ENCODE measurements around the gene HPGD.

HPGD gene

GRCh38 chr4:174522183-174523024 lies at the start of gene HPGD:
Gene HPGD, minus strand, starts transcription at chr4:174522488. Its CDS starts 37 bp downstream, at chr4:174522451.
- DNase-seq = peak; percentile 34

- no peak for DNase-seq
These were observed 42.2 kb upstream of the HPGD start for GRCh38 chr4:174564529-174564928.

GRCh38 chr4:174563399-174563798 lies 41.1 kb upstream of the HPGD start:
- DNase-seq = no peak

- DNase-seq = no peak
These were observed 39.3 kb upstream of the HPGD start for GRCh38 chr4:174561560-174561959.

GRCh38 chr4:174559894-174560293 lies 37.6 kb upstream of the HPGD start:
- DNase-seq = no peak

- no peak for DNase-seq
These were observed 33.7 kb upstream of the HPGD start for GRCh38 chr4:174555789-174556630.

GRCh38 chr4:174554231-174554728 lies 32.0 kb upstream of the HPGD start:
- DNase-seq = no peak

- DNase-seq = no peak
These were observed 31.5 kb upstream of the HPGD start for GRCh38 chr4:174553828-174554227.

GRCh38 chr4:174553031-174553430 lies 30.7 kb upstream of the HPGD start:
- DNase-seq = no peak

GRCh38 chr4:174550541-174550940 lies 28.3 kb upstream of the HPGD start:
- DNase-seq = no peak

GRCh38 chr4:174549721-174550120 lies 27.4 kb upstream of the HPGD start:
- DNase-seq = no peak

- DNase-seq = no peak
These were observed 23.0 kb upstream of the HPGD start for GRCh38 chr4:174545268-174545667.

- no peak for DNase-seq
These were observed 22.2 kb upstream of the HPGD start for GRCh38 chr4:174544496-174544895.

- DNase-seq = no peak
These were observed 17.9 kb upstream of the HPGD start for GRCh38 chr4:174540175-174540574.

GRCh38 chr4:174539571-174539970 lies 17.3 kb upstream of the HPGD start:
- no peak for DNase-seq

GRCh38 chr4:174538876-174539250 lies 16.6 kb upstream of the HPGD start:
- no peak for DNase-seq

GRCh38 chr4:174538123-174538875 lies 16.0 kb upstream of the HPGD start:
- DNase-seq = no peak

GRCh38 chr4:174537634-174538033 lies 15.3 kb upstream of the HPGD start:
- no peak for DNase-seq

- DNase-seq = no peak
These were observed 12.2 kb upstream of the HPGD start for GRCh38 chr4:174534461-174534860.

- DNase-seq = no peak
These were observed 10.2 kb upstream of the HPGD start for GRCh38 chr4:174532445-174532844.

GRCh38 chr4:174531486-174531885 lies 9.2 kb upstream of the HPGD start:
- no peak for DNase-seq

- no peak for DNase-seq
These were observed 5.9 kb upstream of the HPGD start for GRCh38 chr4:174528226-174528625.

- no peak for DNase-seq
These were observed 4.4 kb upstream of the HPGD start for GRCh38 chr4:174526731-174527130.
